PC-9 (cell line): ENCODE data around the gene LRMDA.

ENCODE experiments used
- CTCF ChIP-seq: fragments of 200-600 bp; sonication (generic); conservative IDR thresholded peaks from 2 replicates; pipeline ENCODE4 v1.6.1; 2017; ENCODE audit warnings: mixed run types, antibody characterized with exemption, mild to moderate bottlenecking, moderate library complexity
- EZH2 ChIP-seq: fragments of 200-600 bp; sonication (generic); IDR thresholded peaks from 2 replicates; pipeline ENCODE4 v1.8.0; 2017; ENCODE audit warnings: antibody characterized with exemption, low read depth

DNA sequence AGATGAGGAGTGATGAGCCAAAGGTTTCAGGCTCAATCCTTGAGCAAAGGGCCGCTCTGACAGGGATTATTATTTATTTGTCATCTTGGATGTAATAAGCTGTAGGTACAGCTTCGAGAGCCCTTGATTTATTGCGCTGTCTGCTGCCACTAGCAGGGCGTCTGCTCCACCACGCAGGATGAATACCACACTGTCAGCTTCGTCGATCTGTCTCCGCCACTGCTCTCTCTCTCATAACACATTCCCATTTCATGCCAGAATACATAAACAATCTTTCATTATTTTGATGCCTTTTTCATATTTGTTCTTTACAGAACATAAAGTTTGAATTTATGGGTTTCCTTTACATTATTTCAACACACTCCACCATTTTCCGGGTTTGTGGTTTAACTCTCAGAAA is 276.6 kb downstream of the LRMDA start:
- TF ChIP-seq CTCF (no peak), EZH2 (no peak)
